ENCODE results near the gene ERP44. TPM values are rescaled to one million over a fixed set of nuclear protein-coding genes. Genes with fewer than 3 reads are reported as not detected.
"Not testable (repeated sequence)": the region's sequence is repeated elsewhere in the genome, so short reads cannot be mapped to it uniquely, and the experiment has no call there.

ERP44 gene
- total and polyA plus RNA-seq, 2 donors (not counting 3 experiments of a cell fraction or from before 2014, with no cell fraction given): 9.9 to 21.4 TPM

- H3K9ac ChIP-seq (replicated peaks; ENCODE audit: extremely low read depth, insufficient read depth, low read length); H3K79me2 ChIP-seq (ENCODE audit: control insufficient read depth, insufficient read depth, low read length); H3K4me1 ChIP-seq (ENCODE audit: control insufficient read depth, extremely low read depth, insufficient read depth, low read length); H4K20me1 ChIP-seq (replicated peaks; ENCODE audit: control insufficient read depth, extremely low read depth, insufficient read depth, low read length); H3K27me3 ChIP-seq (ENCODE audit: control insufficient read depth in 2 of 2, insufficient read depth in 2 of 2, low read length in 2 of 2); H3K9me3 ChIP-seq (replicated peaks; ENCODE audit: control insufficient read depth, insufficient read depth, low read length); BruUV-seq (replicated peaks); H3K36me3 ChIP-seq (ENCODE audit: control insufficient read depth in 2 of 2, extremely low read depth in 1 of 2, insufficient read depth in 2 of 2, low read length in 2 of 2); H3K27ac ChIP-seq (ENCODE audit: insufficient read depth, low read depth, low read length); FAIRE-seq; H3K4me2 ChIP-seq (ENCODE audit: insufficient read depth, low read length); H2AFZ ChIP-seq (ENCODE audit: low read depth, low read length); H3K9me1 ChIP-seq (replicated peaks; ENCODE audit: control insufficient read depth, extremely low read depth, insufficient read depth, low read length); POLR2A ChIA-PET; DNase-seq (ENCODE audit: low read depth, low spot score); CTCF ChIA-PET; intact Hi-C loops (cut with micrococcal nuclease); H3K4me3 ChIP-seq (replicated peaks in 1 of 3; ENCODE audit: insufficient read depth in 1 of 3, low read depth in 1 of 3, low read length in 3 of 3); dilution Hi-C loops (cut with MboI; ENCODE audit: extremely low pct_ligation_motif_present, low sequenced_read_pairs): not testable (repeated sequence)
Observed at GRCh38 chr9:100145167-100145934, 46.6 kb upstream of the ERP44 start.

GRCh38 chr9:100141862-100142261, 43.1 kb upstream of the ERP44 start:
- DNase-seq (ENCODE audit: low read depth, low spot score); H4K20me1 ChIP-seq (replicated peaks; ENCODE audit: control insufficient read depth, extremely low read depth, insufficient read depth, low read length); H3K36me3 ChIP-seq (ENCODE audit: control insufficient read depth in 2 of 2, extremely low read depth in 1 of 2, insufficient read depth in 2 of 2, low read length in 2 of 2); H3K27me3 ChIP-seq (ENCODE audit: control insufficient read depth in 2 of 2, insufficient read depth in 2 of 2, low read length in 2 of 2); H3K4me2 ChIP-seq (ENCODE audit: insufficient read depth, low read length); H3K9me1 ChIP-seq (replicated peaks; ENCODE audit: control insufficient read depth, extremely low read depth, insufficient read depth, low read length); H3K9ac ChIP-seq (replicated peaks; ENCODE audit: extremely low read depth, insufficient read depth, low read length); H3K4me3 ChIP-seq (replicated peaks in 1 of 3; ENCODE audit: insufficient read depth in 1 of 3, low read depth in 1 of 3, low read length in 3 of 3); POLR2A ChIA-PET; dilution Hi-C loops (cut with MboI; ENCODE audit: extremely low pct_ligation_motif_present, low sequenced_read_pairs); H3K27ac ChIP-seq (ENCODE audit: insufficient read depth, low read depth, low read length); H3K9me3 ChIP-seq (replicated peaks; ENCODE audit: control insufficient read depth, insufficient read depth, low read length); FAIRE-seq; H3K79me2 ChIP-seq (ENCODE audit: control insufficient read depth, insufficient read depth, low read length); BruUV-seq (replicated peaks); intact Hi-C loops (cut with micrococcal nuclease); H3K4me1 ChIP-seq (ENCODE audit: control insufficient read depth, extremely low read depth, insufficient read depth, low read length); H2AFZ ChIP-seq (ENCODE audit: low read depth, low read length); CTCF ChIA-PET: not testable (repeated sequence)

GRCh38 chr9:100140303-100140702, 41.5 kb upstream of the ERP44 start:
- H3K27ac ChIP-seq (ENCODE audit: insufficient read depth, low read depth, low read length); POLR2A ChIA-PET; H3K9ac ChIP-seq (replicated peaks; ENCODE audit: extremely low read depth, insufficient read depth, low read length); H3K4me2 ChIP-seq (ENCODE audit: insufficient read depth, low read length); dilution Hi-C loops (cut with MboI; ENCODE audit: extremely low pct_ligation_motif_present, low sequenced_read_pairs); H3K4me1 ChIP-seq (ENCODE audit: control insufficient read depth, extremely low read depth, insufficient read depth, low read length); H4K20me1 ChIP-seq (replicated peaks; ENCODE audit: control insufficient read depth, extremely low read depth, insufficient read depth, low read length); BruUV-seq (replicated peaks); intact Hi-C loops (cut with micrococcal nuclease); FAIRE-seq; H3K79me2 ChIP-seq (ENCODE audit: control insufficient read depth, insufficient read depth, low read length); DNase-seq (ENCODE audit: low read depth, low spot score); H3K9me1 ChIP-seq (replicated peaks; ENCODE audit: control insufficient read depth, extremely low read depth, insufficient read depth, low read length); H3K9me3 ChIP-seq (replicated peaks; ENCODE audit: control insufficient read depth, insufficient read depth, low read length); H3K36me3 ChIP-seq (ENCODE audit: control insufficient read depth in 2 of 2, extremely low read depth in 1 of 2, insufficient read depth in 2 of 2, low read length in 2 of 2); H3K27me3 ChIP-seq (ENCODE audit: control insufficient read depth in 2 of 2, insufficient read depth in 2 of 2, low read length in 2 of 2); H3K4me3 ChIP-seq (replicated peaks in 1 of 3; ENCODE audit: insufficient read depth in 1 of 3, low read depth in 1 of 3, low read length in 3 of 3); CTCF ChIA-PET; H2AFZ ChIP-seq (ENCODE audit: low read depth, low read length): not testable (repeated sequence)

GRCh38 chr9:100136799-100137198, 38.0 kb upstream of the ERP44 start:
- H3K4me1 ChIP-seq (ENCODE audit: control insufficient read depth, extremely low read depth, insufficient read depth, low read length); H4K20me1 ChIP-seq (replicated peaks; ENCODE audit: control insufficient read depth, extremely low read depth, insufficient read depth, low read length); H2AFZ ChIP-seq (ENCODE audit: low read depth, low read length); H3K9me3 ChIP-seq (replicated peaks; ENCODE audit: control insufficient read depth, insufficient read depth, low read length); H3K79me2 ChIP-seq (ENCODE audit: control insufficient read depth, insufficient read depth, low read length); H3K27me3 ChIP-seq (ENCODE audit: control insufficient read depth in 2 of 2, insufficient read depth in 2 of 2, low read length in 2 of 2); H3K4me3 ChIP-seq (replicated peaks in 1 of 3; ENCODE audit: insufficient read depth in 1 of 3, low read depth in 1 of 3, low read length in 3 of 3); FAIRE-seq; CTCF ChIA-PET; H3K9ac ChIP-seq (replicated peaks; ENCODE audit: extremely low read depth, insufficient read depth, low read length); POLR2A ChIA-PET; H3K36me3 ChIP-seq (ENCODE audit: control insufficient read depth in 2 of 2, extremely low read depth in 1 of 2, insufficient read depth in 2 of 2, low read length in 2 of 2); BruUV-seq (replicated peaks); H3K27ac ChIP-seq (ENCODE audit: insufficient read depth, low read depth, low read length); dilution Hi-C loops (cut with MboI; ENCODE audit: extremely low pct_ligation_motif_present, low sequenced_read_pairs); H3K9me1 ChIP-seq (replicated peaks; ENCODE audit: control insufficient read depth, extremely low read depth, insufficient read depth, low read length); H3K4me2 ChIP-seq (ENCODE audit: insufficient read depth, low read length); DNase-seq (ENCODE audit: low read depth, low spot score): not testable (repeated sequence)
- intact Hi-C loops (cut with micrococcal nuclease): loop anchor here (5.0 kb wide), 1 partner anchor 81 kb away; no protein-coding TSS in a partner anchor

Measured in endothelial cell of umbilical vein (primary cell).